ENCODE results near the gene NSDHL.
"Not testable (repeated sequence)": the region's sequence is repeated elsewhere in the genome, so short reads cannot be mapped to it uniquely, and the experiment has no call there.

NSDHL gene

GRCh38 chrX:152830312-152831305, at the start of gene NSDHL, which contains the start of gene CETN2:
Gene NSDHL, plus strand, starts transcription at chrX:152831063. Its CDS starts 15,262 bp downstream, at chrX:152846325.
Gene CETN2, minus strand, starts transcription at chrX:152830757. Its CDS starts 47 bp downstream, at chrX:152830710.
- peak; percentile 37 for FAIRE-seq

- FAIRE-seq, result not testable (repeated sequence)
Measured at GRCh38 chrX:152787062-152787461, 43.8 kb upstream of the NSDHL start.

GRCh38 chrX:152798945-152799344, 31.9 kb upstream of the NSDHL start:
- no peak for FAIRE-seq

GRCh38 chrX:152806035-152806434, 24.8 kb upstream of the NSDHL start:
- FAIRE-seq, result no peak

- FAIRE-seq, result no peak
Measured at GRCh38 chrX:152810403-152810802, 20.5 kb upstream of the NSDHL start.

- FAIRE-seq, result no peak
Measured at GRCh38 chrX:152813206-152813605, 17.7 kb upstream of the NSDHL start.

- no peak for FAIRE-seq
Measured at GRCh38 chrX:152814048-152814447, 16.8 kb upstream of the NSDHL start.

- peak; percentile 71 for FAIRE-seq
Measured at GRCh38 chrX:152817078-152817764, 13.6 kb upstream of the NSDHL start.

GRCh38 chrX:152818356-152818755, 12.5 kb upstream of the NSDHL start:
- FAIRE-seq, result no peak

GRCh38 chrX:152819266-152819665, 11.6 kb upstream of the NSDHL start:
- FAIRE-seq, result no peak

- no peak for FAIRE-seq
Measured at GRCh38 chrX:152819732-152820131, 11.1 kb upstream of the NSDHL start.

- no peak for FAIRE-seq
Measured at GRCh38 chrX:152821145-152821765, 9.6 kb upstream of the NSDHL start.

- no peak for FAIRE-seq
Measured at GRCh38 chrX:152822383-152823086, 8.3 kb upstream of the NSDHL start.

- FAIRE-seq, result no peak
Measured at GRCh38 chrX:152823657-152824056, 7.2 kb upstream of the NSDHL start.

- no peak for FAIRE-seq
Measured at GRCh38 chrX:152824841-152825374, 6.0 kb upstream of the NSDHL start.

- FAIRE-seq, result no peak
Measured at GRCh38 chrX:152831391-152831790, 528 bp downstream of the NSDHL start.

GRCh38 chrX:152832520-152832919, 1.7 kb downstream of the NSDHL start:
- no peak for FAIRE-seq

- FAIRE-seq, result no peak
Measured at GRCh38 chrX:152833378-152833777, 2.5 kb downstream of the NSDHL start.

- FAIRE-seq, result not testable (repeated sequence)
Measured at GRCh38 chrX:152835470-152835869, 4.6 kb downstream of the NSDHL start.

- no peak for FAIRE-seq
Measured at GRCh38 chrX:152842772-152843338, 12.0 kb downstream of the NSDHL start.

- FAIRE-seq, result no peak
Measured at GRCh38 chrX:152843852-152844251, 13.0 kb downstream of the NSDHL start.

- FAIRE-seq, result no peak
Measured at GRCh38 chrX:152844256-152844655, 13.4 kb downstream of the NSDHL start.

Data from TTC549 (cell line).